Erythroblast (primary cell): Measurements from ENCODE around the gene GLYAT.

ENCODE experiments used
- GATA1 ChIP-seq: IDR thresholded peaks from 2 replicates; pipeline ENCODE4 v1.6.1; 2011; ENCODE audit warnings: low read depth, mild to moderate bottlenecking, control low read depth, low read length, moderate library complexity
- POLR2A ChIP-seq: IDR thresholded peaks from 2 replicates; pipeline ENCODE4 v1.6.1; 2011; ENCODE audit warnings: mild to moderate bottlenecking, low read length

DNA sequence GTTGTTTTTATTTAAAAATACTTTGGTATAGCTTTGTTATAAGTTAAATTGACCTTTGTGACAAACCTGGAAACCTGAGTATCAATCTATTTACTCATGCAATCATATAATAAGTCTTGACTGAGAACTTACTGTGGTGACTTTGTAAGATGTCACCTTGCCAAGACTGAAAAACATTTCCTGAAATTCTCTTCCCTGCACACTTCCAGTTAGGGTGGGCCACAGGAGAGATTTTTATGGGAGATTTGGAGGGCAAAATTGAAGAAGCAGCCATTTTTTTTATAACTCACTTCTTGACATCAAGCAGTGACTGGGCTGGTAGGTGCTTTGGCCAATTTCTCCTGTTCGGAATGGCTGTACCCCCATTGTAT is 31.4 kb upstream of the GLYAT start:
- TF ChIP-seq POLR2A (no peak), GATA1 (no peak)
